ENCODE measurements around the gene INA. TPM values are rescaled to one million over a fixed set of nuclear protein-coding genes. Genes with fewer than 3 reads are reported as not detected.
"Not testable (repeated sequence)": the region's sequence is repeated elsewhere in the genome, so short reads cannot be mapped to it uniquely, and the experiment has no call there.

Gene INA
- polyA plus RNA-seq (2012; ENCODE audit: insufficient read depth, insufficient read length), result 9.2 TPM

DNA sequence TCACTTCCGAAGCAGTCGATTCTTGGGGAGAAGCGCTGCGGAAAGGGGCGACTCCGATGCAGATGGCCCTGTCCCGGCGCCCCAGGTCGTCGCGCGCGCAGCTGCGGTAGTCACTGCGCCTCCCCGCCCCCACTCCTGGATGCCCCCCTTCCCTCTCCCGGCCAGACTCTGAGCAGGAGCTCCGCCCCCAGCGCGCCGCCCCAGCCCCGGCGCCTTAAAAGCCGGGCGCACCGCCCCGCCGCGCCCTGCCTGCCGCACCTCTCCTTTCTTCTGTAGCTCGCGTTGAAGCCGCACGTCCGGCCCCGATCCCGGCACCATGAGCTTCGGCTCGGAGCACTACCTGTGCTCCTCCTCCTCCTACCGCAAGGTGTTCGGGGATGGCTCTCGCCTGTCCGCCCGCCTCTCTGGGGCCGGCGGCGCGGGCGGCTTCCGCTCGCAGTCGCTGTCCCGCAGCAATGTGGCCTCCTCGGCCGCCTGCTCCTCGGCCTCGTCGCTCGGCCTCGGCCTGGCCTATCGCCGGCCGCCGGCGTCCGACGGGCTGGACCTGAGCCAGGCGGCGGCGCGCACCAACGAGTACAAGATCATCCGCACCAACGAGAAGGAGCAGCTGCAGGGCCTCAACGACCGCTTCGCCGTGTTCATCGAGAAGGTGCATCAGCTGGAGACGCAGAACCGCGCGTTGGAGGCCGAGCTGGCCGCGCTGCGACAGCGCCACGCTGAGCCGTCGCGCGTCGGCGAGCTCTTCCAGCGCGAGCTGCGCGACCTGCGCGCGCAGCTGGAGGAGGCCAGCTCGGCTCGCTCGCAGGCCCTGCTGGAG, at the start of gene INA:
Gene INA (plus strand): TSS at position 243 of the 817 bp plus-strand sequence. CDS start 74 bp downstream, at position 317.
- DNase-seq (ENCODE audit: low read depth, low spot score), result peak; percentile 34
- H3K4me3 ChIP-seq (ENCODE audit: low read length), result peak within 1 kb of the TSS; percentile 47

DNA sequence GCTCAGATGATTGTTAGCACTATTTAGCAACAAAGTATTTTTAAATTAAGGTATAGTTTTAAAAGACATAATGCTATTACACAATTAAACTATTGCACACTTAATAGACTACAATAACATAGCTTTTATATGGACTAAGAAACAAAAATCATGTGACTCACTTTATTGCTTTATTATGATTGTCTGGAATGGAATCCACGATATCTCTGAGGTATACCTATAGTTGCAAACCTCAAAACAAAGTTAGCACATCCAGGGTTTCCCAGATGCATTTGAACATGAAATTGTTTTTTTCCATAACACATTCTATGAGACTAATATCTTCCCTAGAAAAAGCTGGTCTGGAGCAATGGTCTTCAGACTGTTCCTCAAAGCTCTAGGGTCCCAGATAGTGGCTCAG, 49.5 kb upstream of the INA start:
- DNase-seq (ENCODE audit: low read depth, low spot score), result no peak
- H3K4me3 ChIP-seq (ENCODE audit: low read length), result no peak overlapping the region

DNA sequence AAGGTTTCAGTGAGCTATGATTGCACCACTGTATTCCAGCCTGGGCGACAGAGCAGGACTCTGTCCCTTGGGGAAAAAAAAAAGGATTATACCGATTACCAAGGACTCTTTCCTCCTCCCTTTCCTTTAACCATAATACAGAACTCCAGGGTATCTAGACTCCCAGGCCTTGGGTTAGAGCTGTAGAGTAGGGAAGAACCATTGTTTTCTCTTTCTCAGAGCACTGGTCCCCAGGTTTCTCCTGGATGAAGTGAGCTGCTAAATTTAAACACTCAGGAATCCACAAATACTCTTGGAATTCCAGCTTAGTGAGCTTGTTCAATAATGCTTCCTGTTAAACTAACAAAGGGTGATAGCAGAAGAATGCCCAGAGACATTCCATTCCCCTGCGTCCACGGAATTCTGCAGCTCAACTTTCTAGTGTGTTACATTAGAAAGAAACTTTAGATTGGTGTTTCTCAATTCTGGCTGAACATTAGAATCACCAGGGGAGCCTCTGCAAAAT, 45.8 kb upstream of the INA start:
- H3K4me3 ChIP-seq (ENCODE audit: low read length), result no peak overlapping the region
- DNase-seq (ENCODE audit: low read depth, low spot score), result no peak

DNA sequence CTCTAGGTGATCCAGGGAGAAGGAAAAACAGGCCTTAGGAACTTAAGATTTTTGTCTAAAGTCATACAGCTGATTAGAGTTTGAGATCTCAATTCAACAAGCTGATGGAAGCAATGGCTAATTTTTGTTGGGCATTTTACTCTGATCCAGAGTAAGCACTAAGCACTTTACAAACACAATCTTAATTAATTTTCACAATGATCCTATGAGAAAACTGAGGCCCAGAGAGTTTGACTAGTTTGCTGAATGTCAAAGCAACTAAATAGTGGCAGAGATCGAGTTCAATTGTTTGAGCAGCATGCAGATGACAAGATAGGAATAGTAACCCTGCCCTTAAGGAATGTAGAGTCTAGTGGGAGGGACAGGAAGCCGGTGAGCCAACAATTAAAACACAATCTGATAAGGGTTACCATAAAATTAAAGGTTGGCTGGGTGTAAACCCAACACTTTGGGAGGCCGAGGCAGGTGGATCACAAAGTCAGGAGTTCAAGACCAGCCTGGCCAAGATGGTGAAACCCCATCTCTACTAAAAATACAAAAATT, 44.7 kb upstream of the INA start:
- DNase-seq (ENCODE audit: low read depth, low spot score), result no peak

DNA sequence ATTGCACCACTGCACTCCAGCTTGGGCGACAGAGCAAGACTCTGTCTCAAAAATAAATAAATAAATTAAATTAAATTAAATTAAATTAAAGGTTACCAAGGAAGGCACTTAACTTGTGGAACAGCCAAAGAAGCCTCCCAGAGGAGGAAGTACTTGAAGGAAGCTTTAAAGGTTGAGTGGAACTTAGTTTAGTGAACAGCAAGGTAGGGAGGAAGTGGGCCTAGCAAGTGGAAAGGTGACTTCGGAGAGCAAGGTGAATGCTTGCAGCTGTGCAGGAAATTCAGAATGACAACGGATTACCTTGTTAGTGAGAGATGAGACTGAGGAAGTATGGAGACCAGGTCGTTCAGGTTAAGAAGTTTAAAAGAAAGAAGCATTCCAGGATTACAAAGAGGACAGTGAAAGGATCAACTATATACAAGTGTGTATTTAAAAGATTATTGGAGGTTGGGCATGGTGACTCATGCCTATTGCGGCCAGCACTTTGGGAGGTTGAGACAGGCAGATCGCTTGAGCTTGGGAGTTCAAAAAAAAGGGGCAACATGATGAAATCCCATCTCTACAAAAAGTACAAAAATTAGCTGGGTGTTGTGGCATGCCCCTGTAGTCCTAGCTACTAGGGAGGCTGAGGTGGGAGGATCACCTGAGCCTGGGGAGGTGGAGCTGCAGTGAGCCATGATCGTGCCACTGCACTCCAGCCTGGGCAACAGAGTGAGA, 44.0 kb upstream of the INA start:
- H3K4me3 ChIP-seq (ENCODE audit: low read length), result no peak overlapping the region
- peak; percentile 12 for DNase-seq (ENCODE audit: low read depth, low spot score)

More for the DNA sequence above, 44.7 kb upstream of the INA start:
- H3K4me3 ChIP-seq (ENCODE audit: low read length), result no peak overlapping the region

DNA sequence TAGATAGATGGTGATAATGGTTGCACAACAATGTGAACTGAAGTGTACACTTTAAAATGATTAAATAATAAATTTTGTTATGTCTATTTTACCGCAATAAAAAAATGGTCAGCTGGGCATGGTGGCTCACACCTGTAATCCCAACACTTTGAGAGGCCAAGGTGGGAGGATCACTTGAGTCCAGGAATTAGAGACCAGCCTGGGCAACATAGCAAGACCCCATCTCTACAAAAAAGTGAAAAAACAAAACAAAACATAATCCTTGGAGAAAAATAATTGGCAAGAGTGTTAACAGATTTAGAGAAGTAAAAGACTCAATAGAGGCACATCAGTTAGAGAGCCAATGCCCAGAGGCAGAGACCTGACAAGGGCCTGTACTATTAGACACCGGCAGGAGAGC, 41.2 kb upstream of the INA start:
- no peak overlapping the region for H3K4me3 ChIP-seq (ENCODE audit: low read length)
- no peak for DNase-seq (ENCODE audit: low read depth, low spot score)

DNA sequence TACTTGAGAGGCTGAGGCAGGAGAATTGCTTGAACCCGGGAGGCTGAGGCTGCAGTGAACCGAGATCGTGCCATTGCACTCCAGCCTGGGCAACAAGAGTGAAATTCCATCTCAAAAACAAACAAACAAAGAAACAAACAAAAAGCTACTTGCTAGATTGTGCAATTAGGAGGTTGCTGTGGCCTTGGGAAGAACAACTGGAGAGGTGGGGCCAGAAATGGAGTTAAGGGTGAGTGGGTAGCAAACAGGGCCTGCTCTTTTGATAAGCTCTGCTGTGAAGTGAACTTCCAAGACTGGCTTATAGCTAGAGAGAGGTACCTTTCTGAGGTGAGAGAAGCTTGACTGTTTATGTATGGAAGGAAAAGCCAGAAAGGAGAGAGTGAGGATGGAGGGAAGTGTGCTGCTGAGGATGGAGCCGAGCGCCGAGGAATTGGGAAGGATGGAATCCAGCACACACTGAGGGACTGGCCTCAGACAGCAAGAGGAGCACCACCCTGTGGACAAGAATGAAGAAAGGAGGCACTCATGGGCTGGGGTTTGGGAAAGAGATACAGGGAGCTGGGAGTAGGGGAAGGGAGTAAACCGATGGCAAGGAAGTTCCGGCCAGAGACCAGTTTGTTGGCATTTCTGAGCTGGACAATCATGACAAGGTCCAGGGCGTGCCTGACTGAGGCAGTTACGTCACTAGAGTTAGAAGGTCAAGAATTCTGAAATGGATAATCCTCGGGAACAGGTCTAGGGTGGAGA, 38.3 kb upstream of the INA start:
- no peak for DNase-seq (ENCODE audit: low read depth, low spot score)
- H3K4me3 ChIP-seq (ENCODE audit: low read length), result no peak overlapping the region

DNA sequence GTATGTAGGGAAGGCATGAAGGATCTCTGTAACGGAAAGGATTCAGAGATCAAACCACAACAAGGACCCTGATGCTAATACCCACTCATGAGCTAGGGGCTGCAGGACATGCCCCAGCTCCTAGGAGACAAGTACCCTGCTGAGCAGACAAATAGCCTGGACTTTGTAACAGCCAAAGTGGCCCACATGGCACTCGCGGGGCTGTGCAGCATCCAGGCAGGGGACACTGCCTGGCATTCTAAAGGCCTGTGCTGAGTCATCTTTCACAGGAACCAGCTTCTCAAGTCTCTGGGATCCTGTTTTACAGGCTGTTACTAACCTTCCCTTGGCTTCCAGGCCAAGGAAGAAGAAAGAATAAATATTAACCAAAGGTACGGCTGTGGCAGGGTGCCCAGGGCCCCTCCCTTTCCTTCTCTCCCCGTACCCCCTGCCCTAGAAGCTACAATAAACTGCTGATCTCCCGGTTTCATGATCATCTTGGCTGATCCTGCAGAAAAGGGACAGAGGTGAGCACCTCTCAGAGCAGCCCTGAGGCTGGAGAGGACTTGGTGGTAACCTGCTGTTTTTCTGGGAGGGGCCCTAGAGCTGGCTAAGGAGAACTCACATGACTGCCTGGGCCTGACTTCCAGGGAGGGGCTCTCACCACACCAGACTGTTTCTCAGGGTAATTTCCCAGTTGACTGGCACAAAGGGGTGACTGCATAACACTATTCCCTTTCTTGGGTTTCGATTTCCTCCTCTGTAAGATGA, 35.5 kb upstream of the INA start:
- no peak for DNase-seq (ENCODE audit: low read depth, low spot score)
- no peak overlapping the region for H3K4me3 ChIP-seq (ENCODE audit: low read length)

DNA sequence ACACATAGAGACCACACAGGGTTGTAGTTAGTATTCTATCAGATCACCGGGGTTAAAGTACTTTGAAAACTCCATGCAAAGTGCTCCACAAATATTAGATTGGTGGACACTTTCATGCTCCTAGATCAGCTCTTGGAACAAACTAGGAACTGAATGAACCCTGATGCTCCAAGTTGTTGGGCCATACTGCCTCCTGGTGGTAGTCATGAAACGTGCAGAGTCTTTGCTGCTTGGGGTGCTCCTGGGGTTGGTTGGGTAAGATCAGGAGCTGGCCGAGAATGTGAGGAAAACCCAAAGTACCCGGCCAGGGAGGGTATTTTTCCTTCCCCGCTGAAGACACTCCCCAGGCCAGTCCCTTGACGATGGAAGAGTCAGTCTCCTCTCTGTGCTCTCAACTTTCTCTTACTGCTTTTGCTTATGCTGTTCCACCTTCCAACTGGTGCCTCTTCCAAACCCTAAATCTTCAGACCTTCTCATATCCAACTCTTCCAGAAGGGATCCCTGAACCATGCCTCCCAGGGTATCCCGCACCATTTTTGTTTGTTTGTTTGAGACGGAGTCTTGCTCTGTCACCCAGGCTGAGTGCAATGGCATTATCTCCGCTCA, 32.2 kb upstream of the INA start:
- no peak overlapping the region for H3K4me3 ChIP-seq (ENCODE audit: low read length)
- DNase-seq (ENCODE audit: low read depth, low spot score), result peak; percentile 63

DNA sequence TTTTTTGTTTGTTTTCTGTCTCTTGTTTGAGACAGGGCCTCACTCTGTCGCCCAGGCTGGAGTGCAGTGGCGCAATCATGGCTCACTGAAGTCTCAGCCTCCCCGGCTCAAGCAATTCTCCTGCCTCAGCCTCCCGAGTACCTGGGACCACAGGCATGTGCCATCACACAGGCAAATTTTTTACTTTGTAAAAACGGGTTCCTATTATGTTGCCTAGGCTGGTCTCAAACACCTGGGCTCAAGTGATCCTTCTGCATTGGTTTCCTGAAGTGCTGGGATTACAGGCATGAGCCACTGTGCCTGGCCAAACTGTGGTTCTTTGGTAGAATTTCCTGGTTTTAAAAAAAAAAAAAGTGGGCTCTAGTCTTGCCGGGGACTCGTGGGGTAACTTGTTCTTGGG, 31.4 kb upstream of the INA start, which contains the start of gene RPEL1:
Gene RPEL1 (plus strand): TSS at position 301 of the 400 bp plus-strand sequence. CDS start 110 bp downstream, outside the sequence.
- DNase-seq (ENCODE audit: low read depth, low spot score); H3K4me3 ChIP-seq (ENCODE audit: low read length): not testable (repeated sequence)

DNA sequence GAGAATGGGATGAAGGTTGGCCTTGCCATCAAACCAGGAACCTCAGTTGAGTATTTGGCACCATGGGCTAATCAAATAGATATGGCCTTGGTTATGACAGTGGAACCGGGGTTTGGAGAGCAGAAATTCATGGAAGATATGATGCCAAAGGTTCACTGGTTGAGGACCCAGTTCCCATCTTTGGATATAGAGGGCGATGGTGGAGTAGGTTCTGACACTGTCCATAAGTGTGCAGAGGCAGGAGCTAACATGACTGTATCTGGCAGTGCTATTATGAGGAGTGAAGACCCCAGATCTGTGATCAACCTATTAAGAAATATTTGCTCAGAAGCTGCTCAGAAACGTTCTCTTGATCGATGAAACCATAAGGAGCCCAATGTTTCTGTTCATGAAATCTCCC, 30.6 kb upstream of the INA start:
- no peak for DNase-seq (ENCODE audit: low read depth, low spot score)
- no peak overlapping the region for H3K4me3 ChIP-seq (ENCODE audit: low read length)

DNA sequence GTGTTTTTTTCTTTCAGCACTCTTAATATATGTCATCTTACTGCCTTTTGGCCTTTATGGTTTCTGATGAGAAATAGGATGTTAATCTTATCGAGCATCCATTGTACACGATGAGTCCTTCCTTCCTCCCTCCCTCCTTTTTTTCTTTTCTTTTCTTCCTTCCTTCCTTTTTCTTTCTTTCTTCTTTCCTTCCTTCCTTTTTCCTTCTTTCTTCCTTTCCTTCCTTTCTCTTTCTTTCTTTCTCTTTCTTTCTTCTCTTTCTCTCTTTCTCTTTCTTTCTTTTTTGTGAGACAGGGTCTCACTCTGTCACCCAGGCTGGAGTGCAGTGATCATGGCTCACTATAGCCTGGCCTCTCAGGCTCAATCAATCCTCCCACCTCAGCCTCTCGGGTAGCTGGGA, 22.8 kb upstream of the INA start:
- H3K4me3 ChIP-seq (ENCODE audit: low read length), result no peak overlapping the region
- no peak for DNase-seq (ENCODE audit: low read depth, low spot score)

DNA sequence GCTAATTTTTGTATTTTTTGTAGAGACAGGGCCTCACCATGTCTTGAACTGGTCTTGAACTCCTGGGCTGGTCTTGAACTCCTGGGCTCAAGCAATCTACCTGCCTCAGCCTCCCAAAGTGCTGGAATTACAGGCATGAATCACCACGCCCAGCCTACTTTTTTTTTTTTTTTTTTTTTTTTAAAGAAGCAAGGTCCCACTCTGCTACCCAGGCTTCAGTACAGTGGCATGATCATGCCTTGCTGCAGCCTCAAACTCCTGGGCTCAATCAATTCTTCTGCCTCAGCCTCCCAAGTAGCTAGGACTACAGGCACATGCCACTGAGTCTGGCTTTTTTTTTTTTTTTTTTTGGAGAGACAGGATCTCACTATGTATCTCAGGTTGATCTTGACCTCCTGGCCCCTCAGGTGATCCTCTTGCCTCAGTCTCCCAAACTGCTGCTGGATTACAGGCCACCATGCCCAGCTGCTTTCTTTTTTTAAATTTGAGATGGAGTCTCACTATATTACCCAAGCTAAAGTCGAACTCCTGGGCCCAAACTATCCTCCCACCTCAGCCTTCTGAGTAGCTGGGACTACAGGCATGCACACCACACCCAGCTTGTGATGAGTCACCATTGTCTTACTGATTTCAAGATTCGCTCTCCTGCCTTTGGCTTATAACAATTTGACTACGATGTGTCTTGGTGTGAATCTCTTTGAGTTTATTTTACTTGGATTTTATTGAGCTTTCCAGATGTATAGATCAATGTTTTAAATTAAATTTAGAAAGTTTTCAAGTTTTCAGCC, 22.2 kb upstream of the INA start:
- no peak for DNase-seq (ENCODE audit: low read depth, low spot score)
- H3K4me3 ChIP-seq (ENCODE audit: low read length), result no peak overlapping the region

DNA sequence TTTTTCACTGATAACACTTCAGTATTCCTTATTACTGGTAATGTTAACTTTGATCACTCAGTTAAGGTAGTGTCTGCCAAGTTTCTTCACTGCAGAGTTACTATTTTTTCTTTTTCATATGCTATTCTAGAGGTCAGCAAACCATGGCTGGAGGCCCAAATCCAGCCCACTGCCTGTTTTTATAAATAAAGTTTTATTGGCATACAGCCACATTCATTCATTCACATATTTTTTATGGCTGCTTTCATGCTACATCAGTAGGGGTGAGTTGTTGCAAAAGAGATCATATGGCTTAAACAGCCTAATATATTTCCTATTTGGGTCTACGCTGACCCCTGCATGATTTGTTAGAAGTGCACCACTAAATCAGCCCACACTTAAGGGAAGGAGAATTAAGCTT, 20.3 kb upstream of the INA start:
- no peak overlapping the region for H3K4me3 ChIP-seq (ENCODE audit: low read length)
- DNase-seq (ENCODE audit: low read depth, low spot score), result no peak

DNA sequence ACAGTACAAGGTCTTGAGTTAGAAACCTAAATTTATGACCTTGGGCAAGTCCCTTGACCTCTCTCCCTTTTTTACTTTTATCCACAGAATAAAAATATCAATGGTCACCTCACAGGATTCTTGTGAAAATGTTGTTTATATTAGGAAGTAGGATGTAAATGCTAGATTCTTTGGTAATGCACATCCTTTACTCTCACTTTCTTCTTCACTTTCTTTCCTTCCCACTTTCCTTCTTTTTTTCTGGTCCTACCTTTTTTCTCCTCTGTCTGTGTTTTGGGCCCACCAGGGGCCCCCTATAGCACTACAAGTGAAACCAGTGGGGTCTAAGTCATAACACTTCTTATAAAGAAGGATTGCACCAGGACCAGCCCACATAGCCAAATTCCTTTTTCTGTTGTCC, 19.1 kb upstream of the INA start:
- DNase-seq (ENCODE audit: low read depth, low spot score), result no peak
- H3K4me3 ChIP-seq (ENCODE audit: low read length), result no peak overlapping the region

DNA sequence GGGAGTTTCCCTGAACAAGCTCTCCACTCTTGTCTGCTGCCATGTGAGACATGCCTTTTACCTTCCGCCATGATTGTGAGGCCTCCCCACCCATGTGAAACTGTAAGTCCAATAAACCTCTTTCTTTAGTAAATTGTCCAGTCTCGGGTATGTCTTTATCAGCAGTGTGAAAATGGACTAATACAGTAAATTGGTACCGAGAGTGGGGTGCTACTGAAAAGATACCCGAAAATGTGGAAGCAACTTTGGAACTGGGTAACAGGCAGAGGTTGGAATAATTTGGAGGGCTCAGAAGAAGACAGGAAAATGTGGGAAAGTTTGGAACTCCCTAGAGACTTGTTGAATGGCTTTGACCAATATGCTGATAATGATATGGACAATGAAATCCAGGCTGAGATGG, 18.0 kb upstream of the INA start:
- DNase-seq (ENCODE audit: low read depth, low spot score); H3K4me3 ChIP-seq (ENCODE audit: low read length): not testable (repeated sequence)

DNA sequence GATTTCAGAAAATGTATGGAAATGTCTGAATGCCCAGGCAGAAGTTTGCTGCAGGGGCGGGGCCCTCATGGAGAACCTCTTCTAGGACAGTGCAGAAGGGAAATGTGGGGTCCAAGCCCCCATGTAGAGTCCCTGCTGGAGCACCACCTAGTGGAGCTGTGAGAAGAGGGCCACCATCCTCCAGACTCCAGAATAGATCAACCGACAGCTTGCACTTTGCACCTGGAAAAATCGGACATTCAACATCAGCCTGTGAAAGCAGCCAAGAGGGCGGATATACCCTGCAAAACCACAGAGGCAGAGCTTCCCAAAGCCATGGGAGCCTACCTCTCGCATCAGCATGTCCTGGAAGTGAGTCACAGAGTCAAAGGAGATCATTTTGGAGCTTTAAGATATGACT, 16.9 kb upstream of the INA start:
- H3K4me3 ChIP-seq (ENCODE audit: low read length), result no peak overlapping the region
- DNase-seq (ENCODE audit: low read depth, low spot score), result no peak

Data from Jurkat, Clone E6-1 (cell line).